MCF 10A (cell line): ENCODE results near the gene TMBIM4. TPM values are rescaled to one million over a fixed set of nuclear protein-coding genes. Genes with fewer than 3 reads are reported as not detected.

Experiments used
- BruUV-seq: library from RNA; stranded (reverse); fragments of 400-500 nt; replicated peaks from 2 replicates; lab custom pipeline; 2021; lab: Mats Ljungman, UMichigan
- CTCF ChIA-PET: fragments of 300-600 bp; sonication (Branson Sonifier 250); formaldehyde crosslinking; extraction: SDS; loops from one replicate; lab custom pipeline; 2021; ENCODE audit warnings: antibody characterized with exemption, inconsistent platforms; lab: Yijun Ruan, JAX
- POLR2A ChIA-PET: fragments of 300-600, 350-650 bp; sonication (Branson Sonifier 250); formaldehyde crosslinking; extraction: SDS; loops from one replicate; lab custom pipeline; 2020; ENCODE audit warnings: antibody characterized with exemption, inconsistent platforms; lab: Yijun Ruan, JAX
- DNase-seq: peaks from one replicate; pipeline ENCODE4 v3.0.0-alpha.2; 2018; ENCODE audit not compliant: unreplicated experiment
- H3K27ac Mint-ChIP-seq: one replicate; pipeline ENCODE4 v1.8.0; 2022; ENCODE audit warnings: mild to moderate bottlenecking, low read depth, mixed read lengths; ENCODE audit not compliant: unreplicated experiment
- H3K27me3 Mint-ChIP-seq: one replicate; pipeline ENCODE4 v1.8.0; 2022; ENCODE audit warnings: mixed read lengths; ENCODE audit not compliant: insufficient read depth, unreplicated experiment
- H3K36me3 Mint-ChIP-seq: one replicate; pipeline ENCODE4 v1.8.0; 2022; ENCODE audit warnings: mild to moderate bottlenecking, moderate library complexity, mixed read lengths; ENCODE audit not compliant: insufficient read depth, unreplicated experiment
- H3K4me1 Mint-ChIP-seq: one replicate; pipeline ENCODE4 v1.8.0; 2022; ENCODE audit warnings: mixed read lengths; ENCODE audit not compliant: insufficient read depth, unreplicated experiment
- H3K4me3 Mint-ChIP-seq: one replicate; pipeline ENCODE4 v1.8.0; 2022; ENCODE audit warnings: mild to moderate bottlenecking, moderate library complexity, mixed read lengths; ENCODE audit not compliant: unreplicated experiment
- H3K9me3 Mint-ChIP-seq: one replicate; pipeline ENCODE4 v1.8.0; 2022; ENCODE audit warnings: mixed read lengths; ENCODE audit not compliant: unreplicated experiment
- intact Hi-C: fragments of 100-400 bp; cut with micrococcal nuclease; formaldehyde crosslinking; loops from 2 replicates; pipeline ENCODE4 v1.14.1; 2022
- total RNA-seq: library from RNA; stranded (reverse); gene quantifications from 2 replicates; pipeline ENCODE4 v1.2.3, GENCODE V29; 2022
- TF ChIP-seq, protein P1 (sequence below): fragments of 200-600 bp; IDR thresholded peaks from one replicate; pipeline ENCODE4 v1.8.0; 2022; ENCODE audit warnings: antibody characterized with exemption, mild to moderate bottlenecking; ENCODE audit not compliant: unreplicated experiment

TMBIM4 gene
- total RNA-seq, 1 experiment from 2014 or later: 74.3 TPM

DNA sequence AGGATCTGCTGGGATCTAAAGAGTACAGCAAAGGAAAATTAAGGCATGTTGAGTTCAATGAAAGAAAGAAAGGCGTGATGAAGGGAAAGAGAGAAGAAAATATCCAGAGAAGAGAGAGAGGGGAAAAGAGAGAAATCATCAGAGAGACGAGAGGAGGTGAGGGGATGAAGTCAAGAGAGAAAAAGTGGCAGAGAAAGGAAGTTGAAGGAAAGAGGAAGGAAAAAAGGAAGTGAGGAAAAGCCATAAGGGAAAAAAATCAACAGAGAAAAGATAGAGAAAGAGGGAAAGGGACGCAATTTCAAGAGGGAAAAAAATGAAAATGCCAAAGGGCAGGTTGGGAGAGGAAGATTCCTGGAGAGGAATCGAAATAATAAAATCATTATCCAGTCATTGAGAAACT, 79.6 kb downstream of the TMBIM4 start:
- Mint-ChIP-seq H3K27me3 (no peaks in the 10 kb centered on the region), H3K27ac (no peak overlapping the region), H3K4me1 (peaks cover 8% of the 10 kb centered on the region), H3K36me3 (no peaks in the 10 kb centered on the region), H3K4me3 (no peak overlapping the region), H3K9me3 (no peaks in the 10 kb centered on the region)
- BruUV-seq: no TSS peak
- CTCF ChIA-PET: interaction anchor here (0.6 to 2.4 kb wide), 5 partner anchors 17 to 534 kb away, joined by 3 to 10 read pairs (median 5); no protein-coding TSS in a partner anchor
- POLR2A ChIA-PET: interaction anchor here (0.6 kb wide), 1 partner anchor 488 kb away, joined by 5 read pairs; no protein-coding TSS in a partner anchor
- intact Hi-C loops: no loop called here
- TF ChIP-seq, protein P1, sequence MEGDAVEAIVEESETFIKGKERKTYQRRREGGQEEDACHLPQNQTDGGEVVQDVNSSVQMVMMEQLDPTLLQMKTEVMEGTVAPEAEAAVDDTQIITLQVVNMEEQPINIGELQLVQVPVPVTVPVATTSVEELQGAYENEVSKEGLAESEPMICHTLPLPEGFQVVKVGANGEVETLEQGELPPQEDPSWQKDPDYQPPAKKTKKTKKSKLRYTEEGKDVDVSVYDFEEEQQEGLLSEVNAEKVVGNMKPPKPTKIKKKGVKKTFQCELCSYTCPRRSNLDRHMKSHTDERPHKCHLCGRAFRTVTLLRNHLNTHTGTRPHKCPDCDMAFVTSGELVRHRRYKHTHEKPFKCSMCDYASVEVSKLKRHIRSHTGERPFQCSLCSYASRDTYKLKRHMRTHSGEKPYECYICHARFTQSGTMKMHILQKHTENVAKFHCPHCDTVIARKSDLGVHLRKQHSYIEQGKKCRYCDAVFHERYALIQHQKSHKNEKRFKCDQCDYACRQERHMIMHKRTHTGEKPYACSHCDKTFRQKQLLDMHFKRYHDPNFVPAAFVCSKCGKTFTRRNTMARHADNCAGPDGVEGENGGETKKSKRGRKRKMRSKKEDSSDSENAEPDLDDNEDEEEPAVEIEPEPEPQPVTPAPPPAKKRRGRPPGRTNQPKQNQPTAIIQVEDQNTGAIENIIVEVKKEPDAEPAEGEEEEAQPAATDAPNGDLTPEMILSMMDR: no peak
- no peak for DNase-seq

DNA sequence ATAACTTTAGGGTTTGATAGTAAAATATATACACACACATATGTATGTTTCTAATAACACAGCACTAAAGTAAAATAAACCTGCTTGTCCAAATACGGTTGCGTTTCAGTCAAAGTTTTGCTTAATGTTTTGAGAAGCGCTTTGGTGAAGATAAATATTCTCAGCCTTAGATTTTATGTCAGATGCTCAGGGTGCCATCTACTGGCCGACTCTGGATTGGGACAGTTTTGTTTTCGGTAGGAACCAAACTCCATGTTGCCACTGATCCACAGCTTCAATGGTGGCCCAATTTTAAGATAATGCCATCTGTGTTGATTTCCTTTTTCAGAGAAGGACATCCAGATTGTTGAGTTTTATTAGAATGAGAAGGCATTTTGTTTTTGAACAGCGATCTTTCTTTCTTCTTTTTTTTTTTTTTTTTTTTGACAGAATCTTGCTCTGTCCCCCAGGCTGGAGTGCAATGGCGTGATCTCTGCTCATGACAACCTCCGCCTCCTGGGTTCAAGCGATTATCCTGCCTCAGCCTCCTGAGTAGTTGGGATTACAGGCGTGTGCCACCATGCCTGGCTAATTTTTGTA, 82.3 kb downstream of the TMBIM4 start:
- H3K27ac Mint-ChIP-seq: no peak overlapping the region
- BruUV-seq: no TSS peak
- peaks cover under 1% of the 10 kb centered on the region for H3K4me1 Mint-ChIP-seq
- H3K27me3 Mint-ChIP-seq: no peaks in the 10 kb centered on the region
- TF ChIP-seq, protein P1: peak; percentile 72
- no peaks in the 10 kb centered on the region for H3K36me3 Mint-ChIP-seq
- H3K9me3 Mint-ChIP-seq: no peaks in the 10 kb centered on the region
- no peak overlapping the region for H3K4me3 Mint-ChIP-seq
- POLR2A ChIA-PET: interaction anchor here (0.6 to 1.0 kb wide), 3 partner anchors 10 to 263 kb away, joined by 3 to 4 read pairs (median 3); partner anchors contain the start of gene HMGA2
- intact Hi-C loops: loop anchor here (1.0 to 5.0 kb wide), 7 partner anchors 50 to 781 kb away; no protein-coding TSS in a partner anchor
- CTCF ChIA-PET: interaction anchor here (0.5 to 4.5 kb wide), 22 partner anchors 8 to 1083 kb away, joined by 3 to 14 read pairs (median 3); no protein-coding TSS in a partner anchor
- DNase-seq: peak; percentile 79

DNA sequence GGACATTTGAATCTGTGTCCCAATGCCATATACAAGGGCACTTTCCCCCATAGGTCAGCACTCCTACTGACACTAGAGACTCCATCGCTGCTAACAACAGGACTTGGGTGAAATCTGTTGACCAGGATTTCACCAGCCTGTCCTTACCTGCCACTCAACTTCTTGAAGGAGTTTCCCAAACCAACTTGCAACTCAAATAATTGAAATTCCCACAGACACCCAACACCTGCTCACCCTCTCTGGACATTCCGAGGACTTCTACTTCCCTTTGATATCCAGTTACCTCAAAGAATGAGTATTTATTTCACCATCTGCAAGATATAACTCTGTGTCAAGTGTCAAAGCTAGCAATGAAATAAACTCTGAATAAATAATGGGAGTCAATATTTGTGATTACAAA, 83.8 kb downstream of the TMBIM4 start:
- no peak overlapping the region for H3K4me3 Mint-ChIP-seq
- H3K36me3 Mint-ChIP-seq: no peaks in the 10 kb centered on the region
- BruUV-seq: no TSS peak
- TF ChIP-seq, protein P1: no peak
- no peaks in the 10 kb centered on the region for H3K27me3 Mint-ChIP-seq
- H3K27ac Mint-ChIP-seq: no peak overlapping the region
- H3K4me1 Mint-ChIP-seq: no peaks in the 10 kb centered on the region
- H3K9me3 Mint-ChIP-seq: no peaks in the 10 kb centered on the region
- POLR2A ChIA-PET: interaction anchor here (0.9 to 1.0 kb wide), 2 partner anchors 9 to 50 kb away, joined by 3 to 4 read pairs; no protein-coding TSS in a partner anchor
- intact Hi-C loops: loop anchor here (2.0 to 5.0 kb wide), 5 partner anchors 49 to 779 kb away; no protein-coding TSS in a partner anchor
- CTCF ChIA-PET: interaction anchor here (0.6 to 4.5 kb wide), 15 partner anchors 8 to 780 kb away, joined by 3 to 14 read pairs (median 4); no protein-coding TSS in a partner anchor
- DNase-seq: no peak

Other genes with a start within 250 kb of the TMBIM4 start
- 43.8 and 44.3 TPM in 2 replicates for gene LLPH, start 39.2 kb downstream of the TMBIM4 start, total RNA-seq
- gene IRAK3, start 19.2 kb upstream of the TMBIM4 start, total RNA-seq: 0.05 TPM in 1 of 2 replicates, not detected in the other
- 2.6 TPM in 2 replicates for gene HELB, start 132.5 kb upstream of the TMBIM4 start, total RNA-seq